C4-2B (cell line): ENCODE results near the gene GSTA2.

ENCODE experiments used
- CTCF ChIP-seq: fragments of 450-650 bp; conservative IDR thresholded peaks from 2 replicates; pipeline ENCODE4 v1.5.1; 2017; ENCODE audit warnings: mild to moderate bottlenecking
- ZFX ChIP-seq: fragments of 450-650 bp; IDR thresholded peaks from 2 replicates; pipeline ENCODE4 v1.6.1; 2017

GRCh38 chr6:52739627-52740026, 23.6 kb downstream of the GSTA2 start:
- no peak for TF ChIP-seq CTCF
- TF ChIP-seq ZFX, result no peak
